Pulmonary artery endothelial cell (primary cell): ENCODE results near the gene CD276. TPM values are rescaled to one million over a fixed set of nuclear protein-coding genes. Genes with fewer than 3 reads are reported as not detected.
"Not testable (repeated sequence)": the region's sequence is repeated elsewhere in the genome, so short reads cannot be mapped to it uniquely, and the experiment has no call there.

Source experiments
- DNase-seq: peaks from one replicate; pipeline ENCODE4 v3.0.0-alpha.2; 2011; ENCODE audit warnings: low read depth, low spot score
- total RNA-seq: library from RNA; depleted of rRNA; stranded (reverse); fragments of >200 nt; gene quantifications from 2 replicates; pipeline ENCODE4 v1.2.3, GENCODE V29; 2014

The CD276 gene
- total RNA-seq, 1 donor from 2014 or later: 87.2 TPM

DNA sequence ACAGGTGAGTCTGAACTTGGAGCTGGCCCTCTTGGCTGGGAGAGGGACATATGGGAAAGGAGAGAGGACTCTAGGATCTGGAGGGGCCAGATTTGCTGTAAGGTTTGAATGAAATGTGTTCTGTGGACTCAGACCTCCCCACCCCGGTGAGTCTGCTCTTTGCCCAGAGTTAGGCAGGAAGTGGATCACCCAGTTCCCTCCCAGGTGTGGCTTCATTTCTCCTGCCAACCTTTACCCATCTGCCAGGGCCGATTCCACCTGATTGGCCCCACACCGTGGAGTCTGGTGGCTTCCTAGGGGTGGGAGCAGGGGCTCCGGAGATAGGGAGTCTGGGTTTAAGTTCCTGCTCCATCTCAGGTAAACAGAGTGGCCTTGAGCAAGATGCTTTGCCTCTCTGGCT is 25.5 kb downstream of the CD276 start:
- DNase-seq: no peak

DNA sequence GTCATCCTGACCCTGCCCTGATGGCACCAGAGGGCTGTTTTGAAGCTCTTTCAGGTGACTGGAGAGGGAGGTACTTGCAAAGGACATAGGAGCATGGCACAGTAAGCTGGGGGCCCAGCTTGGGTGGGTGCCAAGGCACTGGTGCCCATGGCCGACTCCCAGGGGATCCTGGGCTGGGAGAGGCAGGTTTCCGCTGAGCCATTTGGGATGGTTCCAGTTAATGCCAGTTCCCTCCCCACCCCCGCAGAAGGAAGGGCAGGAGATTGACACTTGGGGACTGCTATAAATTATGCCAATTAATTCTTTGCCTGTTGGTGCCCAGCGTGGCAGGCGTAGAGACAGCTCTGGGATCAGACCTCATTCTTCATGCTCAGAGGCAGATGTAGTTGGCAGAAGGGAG is 26.1 kb downstream of the CD276 start:
- no peak for DNase-seq

DNA sequence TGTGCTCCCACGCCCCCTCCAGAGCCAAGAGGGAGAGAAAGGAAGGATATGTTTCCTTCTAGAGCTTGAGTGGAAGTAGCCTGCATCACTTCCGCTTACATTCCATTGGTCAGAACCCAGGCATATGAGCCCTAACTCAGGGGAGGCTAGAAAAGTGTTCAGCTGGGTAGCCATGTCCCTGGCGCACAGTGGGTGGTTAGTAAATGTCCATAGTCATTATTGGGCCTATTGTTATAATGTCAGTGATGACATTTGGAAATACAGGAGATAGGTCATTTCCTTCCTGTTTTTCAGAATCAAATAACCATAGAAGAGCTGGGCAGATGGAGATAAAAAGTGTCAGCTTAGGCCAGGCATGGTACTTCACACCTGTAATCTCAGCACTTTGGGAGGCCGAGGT is 27.3 kb downstream of the CD276 start:
- no peak for DNase-seq

DNA sequence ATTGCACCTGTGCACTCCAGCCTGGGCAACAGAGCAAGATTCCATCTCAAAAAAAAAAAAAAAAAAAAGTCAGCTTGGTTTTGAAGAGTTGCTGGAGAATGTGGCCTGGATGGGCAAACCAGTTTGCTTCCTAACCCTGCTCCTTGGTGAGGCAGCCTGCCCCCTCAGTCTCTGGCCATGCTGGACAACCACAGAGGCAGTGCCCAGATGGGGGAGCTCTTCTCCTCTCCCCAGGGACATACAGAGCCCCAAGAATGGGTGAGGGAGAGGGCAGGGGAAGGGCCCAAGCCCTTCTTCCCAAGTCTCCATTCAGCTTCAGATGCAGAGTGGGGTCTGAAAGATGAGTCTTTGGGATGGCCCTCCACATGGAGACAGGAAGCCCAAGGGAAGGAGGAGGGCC is 27.9 kb downstream of the CD276 start:
- no peak for DNase-seq

DNA sequence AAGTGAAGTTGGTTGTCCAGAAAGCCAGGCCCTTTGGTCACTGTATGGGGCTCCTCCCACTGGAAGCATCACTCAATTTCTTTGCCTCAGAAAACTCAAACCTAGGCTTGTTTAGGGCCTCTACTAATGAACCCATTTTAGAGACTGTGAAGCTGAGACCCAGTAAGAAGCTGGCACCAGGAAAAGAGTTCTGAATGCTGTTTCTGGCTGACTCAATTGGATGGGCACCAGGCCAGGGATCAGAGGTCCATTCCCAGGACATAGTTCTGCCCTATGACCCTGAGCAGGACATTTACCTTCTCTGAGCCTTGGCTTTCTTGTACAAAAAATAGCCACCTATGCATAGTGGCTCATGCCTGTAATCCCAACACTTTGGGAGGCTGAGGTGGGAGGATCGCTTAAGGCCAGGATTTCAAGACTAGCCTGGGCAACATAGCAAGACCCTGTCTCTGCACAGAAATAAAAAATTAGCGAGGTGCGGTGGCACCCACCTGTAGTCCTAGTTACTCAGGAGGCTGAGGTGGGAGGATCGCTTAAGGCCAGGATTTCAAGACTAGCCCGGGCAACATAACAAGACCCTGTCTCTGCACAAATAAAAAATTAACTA is 30.6 kb downstream of the CD276 start:
- no peak for DNase-seq

DNA sequence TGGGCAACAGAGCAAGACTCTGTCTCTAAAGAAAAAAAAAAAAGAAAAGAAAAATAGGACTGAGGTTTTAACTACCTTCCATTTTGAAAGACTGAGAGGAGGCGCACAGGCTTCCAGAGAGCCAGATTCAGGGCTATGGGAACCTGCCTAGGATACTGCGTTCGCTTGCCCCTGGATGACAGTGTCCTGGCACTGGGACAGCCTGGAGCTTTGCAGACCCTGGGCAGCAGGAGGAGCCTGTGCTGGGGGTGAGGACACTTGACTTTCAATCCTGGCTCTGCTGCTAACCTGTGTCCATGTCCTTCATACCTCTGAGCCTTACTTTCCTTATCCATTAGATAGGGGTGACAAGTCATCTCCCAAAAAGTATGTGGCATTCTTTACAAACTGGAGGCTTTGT is 31.2 kb downstream of the CD276 start:
- no peak for DNase-seq

DNA sequence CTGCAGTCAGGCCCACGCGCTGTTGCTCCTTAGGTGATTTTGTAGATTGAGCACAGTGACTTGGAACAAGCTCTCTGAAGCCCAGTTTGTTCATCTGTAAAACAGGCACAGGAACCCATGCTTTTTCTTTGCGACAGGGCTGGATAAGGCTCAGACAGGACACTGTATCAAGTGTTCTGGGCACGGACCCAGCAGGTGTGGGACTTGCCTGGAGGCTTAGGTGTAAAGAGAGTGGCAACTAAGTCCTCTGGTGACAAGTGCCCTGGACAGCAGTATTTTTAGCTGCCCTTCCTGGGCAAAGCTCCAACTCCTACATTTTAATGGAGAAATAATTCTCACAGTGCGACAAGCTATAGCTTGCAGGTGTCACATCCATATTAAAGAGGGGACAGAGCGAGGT is 32.2 kb downstream of the CD276 start:
- DNase-seq: no peak

DNA sequence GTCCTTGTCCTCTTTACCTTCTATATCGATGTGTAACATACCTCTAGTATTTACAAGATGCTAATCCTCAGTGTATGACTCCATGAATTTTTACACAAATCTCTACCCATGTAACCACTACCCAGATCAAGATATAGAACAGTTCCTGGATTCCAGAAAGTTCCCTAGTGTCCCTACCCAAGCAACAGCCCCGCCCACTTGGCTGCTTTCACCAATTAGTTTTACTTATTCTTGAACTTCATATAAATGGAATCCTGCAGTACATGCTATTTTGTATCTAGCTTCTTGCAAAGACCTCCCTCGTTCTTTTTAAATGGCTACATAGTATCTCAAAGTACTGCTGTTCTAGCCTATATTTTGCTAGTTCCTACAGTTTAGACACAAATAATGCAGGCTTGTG is 33.0 kb downstream of the CD276 start:
- DNase-seq: no peak

DNA sequence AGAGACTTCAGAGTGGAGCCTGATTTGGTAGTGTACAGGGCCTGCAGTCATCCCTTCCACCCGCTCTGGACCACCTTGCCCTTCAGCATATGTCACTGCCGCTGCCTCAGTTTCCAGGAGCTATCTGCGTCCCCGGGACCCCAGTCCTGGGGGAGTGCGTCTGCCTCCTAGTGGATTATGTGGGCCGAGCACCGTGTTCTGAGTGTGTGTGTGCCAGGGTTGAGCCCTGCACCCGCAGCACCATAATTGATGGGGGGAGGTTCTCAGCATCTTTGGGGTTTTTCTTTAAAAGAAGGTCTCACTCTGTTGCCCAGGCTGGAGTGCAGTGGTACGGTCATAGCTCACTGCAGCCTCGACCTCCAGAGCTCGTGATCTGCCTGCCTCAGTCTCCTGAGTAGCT is 33.6 kb downstream of the CD276 start:
- no peak for DNase-seq

DNA sequence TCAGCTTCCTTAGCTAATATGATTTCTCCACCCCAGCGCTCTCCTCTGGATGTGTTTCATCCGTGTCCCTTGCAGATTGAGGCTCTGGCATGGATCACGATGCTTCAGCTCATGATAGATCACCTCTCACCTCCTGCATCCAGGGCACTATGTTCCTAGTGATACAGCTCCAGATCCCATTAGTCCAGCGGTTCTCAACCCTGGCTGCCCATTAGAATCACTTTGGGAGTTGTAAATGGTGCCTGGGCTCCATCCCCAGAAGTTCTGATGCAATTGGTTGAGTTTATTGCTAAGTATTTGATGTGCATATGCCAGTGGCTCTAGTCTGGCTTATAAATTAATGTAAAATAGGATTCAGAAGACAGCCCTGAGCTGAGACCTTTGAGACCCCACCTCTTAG is 34.5 kb downstream of the CD276 start:
- no peak for DNase-seq

DNA sequence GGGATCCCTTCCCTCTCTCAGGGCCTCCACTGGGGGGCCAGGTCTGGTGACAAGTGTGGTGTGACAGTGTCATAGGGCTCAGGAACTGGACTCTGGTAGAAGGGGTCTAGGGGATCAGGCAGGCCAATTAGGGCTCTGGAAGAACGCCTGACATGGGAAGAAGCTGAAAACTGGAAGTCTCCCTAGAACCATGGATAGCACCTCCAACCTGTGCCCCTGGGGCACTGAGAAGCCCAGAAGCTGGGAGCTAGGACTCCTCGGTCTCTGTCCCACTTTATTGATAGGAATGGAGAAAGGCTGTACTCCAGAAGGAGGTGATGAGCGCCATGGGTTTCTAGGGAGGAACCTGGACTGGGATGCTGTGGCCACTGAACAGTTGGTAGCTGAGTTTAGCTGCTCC is 38.2 kb downstream of the CD276 start:
- DNase-seq: no peak

DNA sequence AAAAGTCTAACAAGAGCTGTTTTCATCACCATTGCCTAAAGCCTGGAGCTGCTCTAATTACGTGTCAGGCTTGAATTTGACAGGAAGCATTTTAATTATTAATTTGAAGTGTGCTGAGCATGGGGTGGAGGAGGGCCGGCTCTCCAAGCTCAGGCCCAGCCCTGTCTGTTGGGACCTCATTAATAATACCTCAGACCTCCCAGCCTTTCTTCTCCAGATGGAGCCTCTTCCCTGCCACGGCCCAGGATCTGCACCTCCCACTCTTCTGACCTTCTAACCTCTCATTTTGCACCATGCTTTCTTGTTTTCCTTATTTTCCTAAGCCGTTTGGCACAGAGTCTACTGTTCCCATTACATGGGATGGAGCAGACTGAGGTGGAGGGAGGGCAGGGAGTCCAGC is 39.0 kb downstream of the CD276 start:
- no peak for DNase-seq

DNA sequence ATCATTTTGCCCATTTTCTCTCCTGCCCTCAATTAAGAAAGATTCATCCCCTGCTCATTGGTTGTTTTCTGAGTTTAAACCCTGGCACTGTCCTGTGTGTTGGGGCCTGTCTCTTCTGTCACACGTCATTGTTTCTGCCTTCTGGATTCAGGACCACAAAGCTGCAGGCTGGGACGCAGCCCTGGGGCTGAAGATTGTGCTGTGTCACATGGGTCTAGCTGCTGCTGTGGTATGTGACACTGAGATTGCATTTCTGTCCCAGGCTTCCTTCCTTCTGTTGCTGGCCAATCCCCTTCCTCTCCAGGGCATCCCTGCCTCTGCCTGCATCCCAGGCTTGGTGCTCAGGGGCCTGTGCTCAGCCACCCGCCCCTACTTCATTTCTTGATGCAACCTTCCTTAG is 40.0 kb downstream of the CD276 start:
- no peak for DNase-seq

DNA sequence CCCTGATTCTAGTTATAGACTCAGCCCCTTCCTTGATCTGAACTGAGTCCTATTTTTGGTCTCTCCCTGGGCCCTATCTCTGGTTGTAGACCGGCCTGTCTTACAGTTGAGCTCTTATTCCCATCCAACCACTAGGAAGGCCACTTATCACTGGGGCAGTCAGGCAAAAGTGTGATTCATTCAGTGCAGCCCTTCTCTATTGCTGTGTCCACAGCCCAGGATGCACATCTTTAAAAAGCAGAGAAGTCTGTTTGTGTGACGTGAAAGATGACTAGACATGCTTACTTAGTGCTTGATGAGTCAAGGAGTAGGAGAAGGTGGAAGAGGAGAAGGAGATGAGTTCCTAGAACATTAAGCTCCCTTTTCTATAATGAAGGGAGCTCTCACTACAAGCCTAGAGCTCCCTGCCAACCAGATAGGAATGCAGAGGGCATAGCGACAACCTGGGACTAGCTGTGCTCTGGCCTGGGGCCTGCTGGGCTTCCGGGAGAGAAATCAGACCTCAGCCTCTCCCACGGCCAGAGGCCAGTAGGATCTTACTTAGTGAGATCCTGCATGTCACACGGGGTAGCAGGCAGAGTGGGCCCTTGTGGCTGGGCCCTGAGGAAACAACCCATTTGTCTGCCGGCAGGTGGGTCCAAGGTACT is 43.3 kb downstream of the CD276 start:
- DNase-seq: no peak

DNA sequence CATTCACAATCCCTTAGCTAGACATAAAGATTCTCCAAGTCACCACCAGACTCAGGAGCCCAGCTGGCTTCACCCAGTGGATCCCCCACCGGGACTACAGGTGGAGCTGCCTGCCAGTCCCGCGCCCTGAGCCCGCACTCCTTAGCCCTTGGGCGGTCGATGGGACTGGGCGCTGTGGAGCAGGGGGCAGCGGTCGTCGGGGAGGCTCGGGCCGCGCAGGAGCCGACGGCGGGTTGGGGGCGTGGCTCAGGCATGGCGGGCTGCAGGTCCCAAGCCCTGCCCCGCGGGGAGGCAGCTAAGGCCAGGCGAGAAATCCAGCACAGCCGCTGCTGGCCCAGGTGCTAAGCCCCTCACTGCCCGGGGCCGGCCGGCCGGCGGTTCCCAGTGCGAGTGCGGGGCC is 47.9 kb downstream of the CD276 start:
- not testable (repeated sequence) for DNase-seq

DNA sequence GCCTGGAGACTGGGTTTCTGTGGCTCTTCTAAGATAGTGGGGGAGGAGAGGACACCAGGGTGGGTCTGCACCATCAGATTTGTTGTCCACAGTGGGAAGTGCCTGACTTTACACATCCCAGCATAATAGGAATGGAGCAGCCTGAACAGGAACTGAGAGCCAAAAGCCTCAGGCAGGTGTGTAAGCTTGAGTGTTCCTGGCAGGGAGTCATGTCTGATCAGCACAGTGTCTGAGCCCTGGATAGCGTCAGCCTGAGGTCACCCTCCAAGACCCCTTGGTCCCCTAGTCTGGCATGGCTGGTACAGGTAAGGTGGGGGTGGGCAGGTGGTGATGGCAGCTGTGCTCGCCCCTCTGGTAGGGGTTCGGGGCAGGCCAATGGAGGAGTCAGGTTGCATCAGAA is 48.7 kb downstream of the CD276 start:
- no peak for DNase-seq

DNA sequence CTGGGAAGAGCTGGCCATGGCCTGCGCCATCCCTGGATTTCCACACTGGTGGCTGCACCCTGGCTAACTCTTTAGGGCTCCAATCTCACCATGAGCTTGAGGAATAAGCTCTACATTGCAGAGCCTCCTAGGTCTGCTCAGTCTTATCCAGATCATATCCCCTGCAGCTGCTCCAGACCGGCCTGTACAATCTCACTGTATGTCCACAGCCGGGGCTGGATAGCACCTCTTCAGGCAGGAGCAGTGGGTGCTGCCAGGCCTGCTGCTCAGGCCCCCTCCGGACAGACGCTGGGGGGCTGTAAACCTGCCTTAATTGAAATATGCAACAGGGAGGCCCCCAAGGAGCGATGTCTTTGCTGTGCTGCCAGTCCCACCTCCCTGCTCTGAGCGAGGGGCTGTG is 53.4 kb downstream of the CD276 start:
- DNase-seq: no peak

DNA sequence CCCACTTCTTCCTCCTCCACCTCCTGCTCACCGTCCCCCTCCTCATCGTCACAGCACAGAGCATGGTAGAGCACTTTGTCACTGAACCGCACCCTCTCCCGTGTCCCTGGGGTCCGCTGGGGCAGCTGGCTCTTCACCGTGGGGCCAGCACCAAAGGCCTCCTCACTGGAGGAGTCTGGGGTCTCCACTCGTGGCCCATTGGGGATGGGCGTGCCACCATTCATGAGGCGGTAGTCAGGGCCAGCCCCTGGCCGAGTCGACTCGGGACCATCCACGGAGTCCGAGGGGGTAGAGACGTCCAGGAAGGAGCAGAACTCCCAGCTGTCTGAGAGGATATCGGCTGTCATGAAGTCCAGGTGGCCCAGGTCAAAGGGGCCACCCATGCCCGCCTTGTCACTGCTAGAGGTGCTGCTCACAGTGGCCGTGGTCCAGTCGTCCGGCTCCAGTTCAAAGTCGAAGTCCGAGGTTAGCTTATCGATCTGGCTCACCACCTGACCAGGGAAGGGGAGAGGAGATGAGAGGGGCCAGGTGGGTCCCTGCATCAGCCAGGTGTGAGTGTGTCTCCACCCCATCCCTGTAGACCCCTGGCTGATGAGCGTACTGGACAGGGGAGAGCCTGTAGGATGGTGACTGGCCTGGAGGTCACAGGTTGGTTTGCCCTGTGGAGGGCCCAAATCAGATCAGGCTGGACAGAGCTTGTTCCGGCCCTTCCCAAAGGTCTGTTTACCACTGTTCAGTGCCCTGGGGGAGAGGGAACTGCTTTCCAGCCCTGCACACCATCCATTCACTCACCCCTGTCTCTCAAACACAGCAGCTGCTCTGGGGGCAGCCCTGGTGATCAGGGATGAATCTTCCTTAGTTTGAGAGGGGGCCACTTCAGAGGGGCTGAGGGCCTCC is 56.2 kb downstream of the CD276 start:
- no peak for DNase-seq

DNA sequence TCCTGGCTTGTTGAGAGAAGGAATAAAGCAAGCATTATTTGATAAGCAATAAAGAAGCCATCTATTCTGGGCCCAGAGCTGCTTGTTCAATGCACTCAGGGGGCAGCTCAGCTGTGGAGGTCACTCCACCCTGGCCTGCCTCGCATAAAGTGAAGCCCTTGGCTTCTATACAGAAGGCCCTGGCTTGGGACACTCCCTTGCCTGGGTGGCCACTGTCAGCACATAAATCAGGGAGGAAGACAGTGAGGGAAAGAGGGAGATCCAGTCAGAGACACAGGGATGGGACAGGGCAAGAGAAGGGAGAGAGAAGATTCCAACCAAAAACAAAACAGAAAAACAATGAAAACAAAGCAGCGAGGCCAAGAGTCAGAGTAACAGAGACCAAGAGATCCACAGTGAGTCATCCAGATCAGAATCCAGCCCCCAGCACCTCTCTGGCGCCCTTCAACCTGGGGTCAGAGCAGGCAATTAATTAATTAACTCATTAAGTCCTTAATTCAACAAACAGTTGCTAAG is 57.2 kb downstream of the CD276 start:
- DNase-seq: no peak

DNA sequence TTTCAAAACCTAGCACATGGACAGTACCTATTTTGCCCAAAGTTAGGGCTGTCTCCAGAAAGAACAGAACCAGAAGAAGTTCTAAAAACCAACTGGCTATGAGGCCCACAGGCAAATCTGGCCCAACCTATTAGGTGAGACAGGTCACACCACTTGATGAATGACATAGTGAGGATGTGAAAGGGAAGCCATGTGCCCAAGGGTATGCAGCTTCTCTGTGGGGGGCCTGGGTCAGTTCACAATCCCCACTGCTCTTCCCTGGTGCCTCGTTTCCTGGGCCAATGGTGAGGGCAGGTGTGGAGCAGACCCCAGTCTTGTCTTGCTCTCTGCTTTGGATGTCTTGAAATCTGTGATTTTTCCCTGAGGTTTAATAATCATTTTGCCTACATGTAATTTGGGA is 60.1 kb downstream of the CD276 start:
- DNase-seq: no peak

DNA sequence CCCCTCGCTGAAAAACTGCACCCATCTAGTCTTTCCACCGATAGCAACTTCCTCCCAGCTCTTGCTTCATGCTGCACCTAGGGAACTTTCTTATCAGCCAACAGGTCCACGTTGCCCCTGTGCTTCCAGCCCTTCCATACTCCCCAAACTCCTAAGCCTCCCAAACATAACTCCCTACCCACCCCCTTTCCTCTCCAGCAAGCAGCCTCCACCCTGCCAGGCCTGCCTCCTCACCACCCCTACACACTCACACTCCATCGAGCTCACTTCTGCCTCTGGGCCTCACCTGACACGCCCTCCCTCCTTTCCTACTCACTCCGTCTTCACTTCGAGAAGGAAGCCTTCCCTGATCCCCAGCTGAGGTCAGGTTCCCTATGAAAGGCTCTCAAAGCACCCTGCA is 60.9 kb downstream of the CD276 start:
- no peak for DNase-seq

DNA sequence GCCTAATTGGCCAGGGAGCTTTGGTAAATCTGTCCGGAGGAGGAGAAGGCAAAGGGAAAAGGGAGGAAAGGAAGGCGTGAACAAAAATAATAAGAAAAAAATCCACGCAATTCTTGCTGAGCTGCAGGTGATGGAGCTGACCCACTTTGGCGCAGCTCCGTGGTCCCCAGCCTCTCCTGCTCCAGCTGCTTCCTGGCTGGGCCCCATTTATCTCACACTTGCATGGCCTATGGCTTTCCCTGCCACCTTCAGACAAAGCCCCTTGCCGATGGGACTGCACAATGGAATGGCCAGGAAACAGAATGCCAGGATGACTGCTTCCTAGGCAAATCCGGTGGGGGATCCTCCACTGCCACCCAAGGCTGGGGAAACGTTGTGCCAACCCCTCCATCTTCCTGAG is 62.1 kb downstream of the CD276 start:
- no peak for DNase-seq

DNA sequence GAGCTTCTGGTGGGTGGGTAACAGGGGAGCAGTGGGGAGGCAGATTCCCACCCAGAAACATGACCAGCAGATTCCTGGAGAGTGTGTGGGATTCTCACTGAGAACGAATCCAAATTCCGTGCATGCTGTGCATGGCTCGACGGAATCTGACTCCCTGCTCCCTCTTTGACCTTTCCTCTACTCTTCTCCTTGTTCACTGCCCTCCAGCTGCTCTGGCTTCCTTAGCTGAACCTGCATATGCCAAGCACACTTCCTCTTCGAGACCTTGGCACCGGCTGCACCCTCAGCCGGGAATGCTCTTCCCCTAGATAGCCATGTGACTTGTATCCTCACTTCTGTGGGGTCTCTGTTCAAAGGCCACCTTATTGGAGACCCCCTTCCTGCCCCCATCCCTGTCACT is 62.7 kb downstream of the CD276 start:
- DNase-seq: no peak
